ENCODE results near the gene SLC6A13. TPM values are rescaled to one million over a fixed set of nuclear protein-coding genes. Genes with fewer than 3 reads are reported as not detected.

The SLC6A13 gene
- total and polyA plus RNA-seq, 2 donors from 2014 or later: 22.8 to 161 TPM

DNA sequence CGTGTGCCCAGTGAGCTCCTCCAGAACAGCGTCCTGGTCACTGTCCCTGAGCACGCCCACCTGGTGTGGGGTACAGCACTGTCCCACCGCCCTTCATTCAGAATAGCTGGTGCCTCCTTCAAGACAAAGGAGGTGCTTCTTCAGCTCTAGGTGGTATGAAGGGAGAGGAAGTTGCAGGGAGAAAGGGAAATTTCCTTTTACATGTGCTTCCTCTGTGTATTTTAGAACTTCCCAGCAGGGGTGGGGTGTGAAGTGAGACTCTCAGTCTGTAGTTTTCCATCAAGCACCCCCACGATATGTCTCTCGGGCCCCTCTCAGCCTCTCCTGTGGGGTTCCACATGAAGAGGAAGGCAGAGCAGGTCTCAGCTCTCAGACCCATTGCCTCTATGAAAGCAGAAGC lies 47.5 kb downstream of the SLC6A13 start:
- Histone ChIP-seq H3K4me1 (ENCODE audit: control insufficient read depth in 2 of 3, insufficient read depth in 2 of 3, low read depth in 1 of 3, low read length in 3 of 3) (peaks cover 0 to 48% (median 42%) of the 10 kb centered on the region in 3 donors), H3K27ac (ENCODE audit: low read depth in 2 of 2, low read length in 2 of 2) (peak overlapping the region in 1 of 2 donors; percentile 82), H3K4me3 (ENCODE audit: low read length in 3 of 3) (no peak overlapping the region), H3K9me3 (ENCODE audit: control insufficient read depth in 2 of 3, insufficient read depth in 1 of 3, low read length in 3 of 3) (no peaks in the 10 kb centered on the region), H3K9ac (ENCODE audit: low read length in 3 of 3) (no peak overlapping the region), H3K27me3 (ENCODE audit: control insufficient read depth, insufficient read depth, low read length) (no peaks in the 10 kb centered on the region), H3K36me3 (ENCODE audit: control insufficient read depth in 2 of 3, insufficient read depth in 3 of 3, low read length in 3 of 3) (peaks cover 0 to 6% (median 4%) of the 10 kb centered on the region in 3 donors)
- TF ChIP-seq, protein P1, sequence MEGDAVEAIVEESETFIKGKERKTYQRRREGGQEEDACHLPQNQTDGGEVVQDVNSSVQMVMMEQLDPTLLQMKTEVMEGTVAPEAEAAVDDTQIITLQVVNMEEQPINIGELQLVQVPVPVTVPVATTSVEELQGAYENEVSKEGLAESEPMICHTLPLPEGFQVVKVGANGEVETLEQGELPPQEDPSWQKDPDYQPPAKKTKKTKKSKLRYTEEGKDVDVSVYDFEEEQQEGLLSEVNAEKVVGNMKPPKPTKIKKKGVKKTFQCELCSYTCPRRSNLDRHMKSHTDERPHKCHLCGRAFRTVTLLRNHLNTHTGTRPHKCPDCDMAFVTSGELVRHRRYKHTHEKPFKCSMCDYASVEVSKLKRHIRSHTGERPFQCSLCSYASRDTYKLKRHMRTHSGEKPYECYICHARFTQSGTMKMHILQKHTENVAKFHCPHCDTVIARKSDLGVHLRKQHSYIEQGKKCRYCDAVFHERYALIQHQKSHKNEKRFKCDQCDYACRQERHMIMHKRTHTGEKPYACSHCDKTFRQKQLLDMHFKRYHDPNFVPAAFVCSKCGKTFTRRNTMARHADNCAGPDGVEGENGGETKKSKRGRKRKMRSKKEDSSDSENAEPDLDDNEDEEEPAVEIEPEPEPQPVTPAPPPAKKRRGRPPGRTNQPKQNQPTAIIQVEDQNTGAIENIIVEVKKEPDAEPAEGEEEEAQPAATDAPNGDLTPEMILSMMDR (IDR thresholded peaks at IDR 0.05; ENCODE audit: borderline replicate concordance, extremely low read depth, insufficient read depth): no peak
- no peak for FAIRE-seq
- DNase-seq: peak in 1 of 5 donors; percentile 43
- intact Hi-C loops (cut with DNase I): no loop called here

DNA sequence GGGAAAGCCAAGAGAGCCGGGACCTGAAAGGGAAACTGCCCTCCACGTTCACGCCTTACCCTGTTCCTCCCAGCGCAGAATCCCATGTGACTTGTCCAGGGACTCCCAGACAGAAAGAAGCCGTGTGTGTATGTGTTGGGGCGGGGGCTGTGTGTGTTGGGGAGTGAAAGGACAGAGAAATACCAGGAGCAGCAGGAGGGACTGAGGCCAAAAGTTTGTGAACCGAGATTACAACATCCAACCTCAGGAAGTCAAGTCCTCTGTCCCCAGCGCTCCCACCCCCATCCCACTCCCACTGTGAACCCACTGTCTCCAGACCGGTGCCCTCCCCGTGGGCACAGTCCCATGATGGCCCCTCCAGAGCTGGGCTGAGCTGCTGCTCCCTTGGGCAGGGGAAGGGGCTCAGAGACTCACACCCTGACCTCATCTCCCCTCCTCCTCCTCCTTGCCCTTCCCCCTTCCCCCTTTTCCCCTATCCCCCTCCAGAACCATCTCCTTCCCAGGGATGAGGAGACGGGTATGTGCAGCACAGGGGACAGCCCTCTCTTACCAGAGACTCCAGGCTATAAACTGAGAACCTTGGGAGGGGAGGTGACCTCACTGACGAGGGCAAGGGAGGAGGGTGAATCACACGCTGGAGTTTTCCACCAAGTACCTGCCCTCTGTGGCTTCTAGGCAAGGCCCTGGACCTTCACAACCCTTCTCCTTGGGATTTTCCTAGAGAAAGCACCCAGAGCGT lies 48.5 kb downstream of the SLC6A13 start, which contains the start of gene SLC6A12:
SLC6A12 (minus strand) TSS at position 155 of the 739 bp plus-strand sequence. CDS start 4,171 bp downstream, outside the sequence.
- TF ChIP-seq, protein P1 (IDR thresholded peaks at IDR 0.05; ENCODE audit: borderline replicate concordance, extremely low read depth, insufficient read depth): no peak
- Histone ChIP-seq H3K9ac (ENCODE audit: low read length in 3 of 3) (peak within 1 kb of the TSS in 1 of 3 donors; percentile 42), H3K9me3 (ENCODE audit: control insufficient read depth in 2 of 3, insufficient read depth in 1 of 3, low read length in 3 of 3) (no peaks in the 10 kb centered on the region), H3K4me1 (ENCODE audit: control insufficient read depth in 2 of 3, insufficient read depth in 2 of 3, low read depth in 1 of 3, low read length in 3 of 3) (peaks cover 0 to 54% (median 51%) of the 10 kb centered on the region in 3 donors), H3K27me3 (ENCODE audit: control insufficient read depth, insufficient read depth, low read length) (no peaks in the 10 kb centered on the region), H3K4me3 (ENCODE audit: low read length in 3 of 3) (peak within 1 kb of the TSS; percentile 8 to 41 (median 18)), H3K27ac (ENCODE audit: low read depth in 2 of 2, low read length in 2 of 2) (peak within 1 kb of the TSS; percentile 82 to 87), H3K36me3 (ENCODE audit: control insufficient read depth in 2 of 3, insufficient read depth in 3 of 3, low read length in 3 of 3) (peaks cover 0 to 5% (median 4%) of the 10 kb centered on the region in 3 donors)
- peak in 2 of 5 donors; percentile 45 to 77 for DNase-seq
- FAIRE-seq: no peak
- intact Hi-C loops (cut with DNase I): no loop called here

DNA sequence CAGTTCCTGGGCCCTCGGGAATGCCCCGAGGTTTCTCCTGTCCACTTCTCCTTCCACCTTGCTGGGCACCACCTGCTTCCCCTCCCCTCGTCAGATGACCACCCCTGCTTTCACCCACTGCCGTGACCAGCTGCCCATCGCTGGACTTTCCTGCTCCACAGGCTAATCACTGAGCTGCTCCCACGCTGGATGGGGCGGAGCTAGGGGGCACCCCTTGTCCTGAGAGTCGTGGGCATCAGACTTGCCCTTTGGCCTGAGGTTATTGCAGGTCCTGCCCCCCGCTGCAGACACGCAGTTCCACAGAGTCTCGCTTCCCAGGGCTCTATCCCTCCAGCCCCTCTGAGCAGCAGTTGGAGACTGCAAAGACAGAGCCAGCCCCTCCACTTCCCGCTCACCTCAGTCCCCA lies 49.1 kb downstream of the SLC6A13 start:
- Histone ChIP-seq H3K4me1 (ENCODE audit: control insufficient read depth in 2 of 3, insufficient read depth in 2 of 3, low read depth in 1 of 3, low read length in 3 of 3) (peaks cover 0 to 55% (median 54%) of the 10 kb centered on the region in 3 donors), H3K4me3 (ENCODE audit: low read length in 3 of 3) (peak overlapping the region in 1 of 3 donors; percentile 41), H3K36me3 (ENCODE audit: control insufficient read depth in 2 of 3, insufficient read depth in 3 of 3, low read length in 3 of 3) (no peaks in the 10 kb centered on the region), H3K27me3 (ENCODE audit: control insufficient read depth, insufficient read depth, low read length) (no peaks in the 10 kb centered on the region), H3K9me3 (ENCODE audit: control insufficient read depth in 2 of 3, insufficient read depth in 1 of 3, low read length in 3 of 3) (no peaks in the 10 kb centered on the region), H3K27ac (ENCODE audit: low read depth in 2 of 2, low read length in 2 of 2) (peak overlapping the region; percentile 82 to 87), H3K9ac (ENCODE audit: low read length in 3 of 3) (no peak overlapping the region)
- FAIRE-seq (no peak), DNase-seq (no peak)
- intact Hi-C loops (cut with DNase I): no loop called here
- TF ChIP-seq, protein P1 (IDR thresholded peaks at IDR 0.05; ENCODE audit: borderline replicate concordance, extremely low read depth, insufficient read depth): no peak
